SIG-M5 treated with dmso at 0.1 percent for 504 hours (cell line): ENCODE results near the gene ADGRD1.

Source experiments
- DNase-seq: peaks from one replicate; lab custom pipeline; 2025; ENCODE audit not compliant: unreplicated experiment; lab: John Stamatoyannopoulos, UW

The ADGRD1 gene

DNA sequence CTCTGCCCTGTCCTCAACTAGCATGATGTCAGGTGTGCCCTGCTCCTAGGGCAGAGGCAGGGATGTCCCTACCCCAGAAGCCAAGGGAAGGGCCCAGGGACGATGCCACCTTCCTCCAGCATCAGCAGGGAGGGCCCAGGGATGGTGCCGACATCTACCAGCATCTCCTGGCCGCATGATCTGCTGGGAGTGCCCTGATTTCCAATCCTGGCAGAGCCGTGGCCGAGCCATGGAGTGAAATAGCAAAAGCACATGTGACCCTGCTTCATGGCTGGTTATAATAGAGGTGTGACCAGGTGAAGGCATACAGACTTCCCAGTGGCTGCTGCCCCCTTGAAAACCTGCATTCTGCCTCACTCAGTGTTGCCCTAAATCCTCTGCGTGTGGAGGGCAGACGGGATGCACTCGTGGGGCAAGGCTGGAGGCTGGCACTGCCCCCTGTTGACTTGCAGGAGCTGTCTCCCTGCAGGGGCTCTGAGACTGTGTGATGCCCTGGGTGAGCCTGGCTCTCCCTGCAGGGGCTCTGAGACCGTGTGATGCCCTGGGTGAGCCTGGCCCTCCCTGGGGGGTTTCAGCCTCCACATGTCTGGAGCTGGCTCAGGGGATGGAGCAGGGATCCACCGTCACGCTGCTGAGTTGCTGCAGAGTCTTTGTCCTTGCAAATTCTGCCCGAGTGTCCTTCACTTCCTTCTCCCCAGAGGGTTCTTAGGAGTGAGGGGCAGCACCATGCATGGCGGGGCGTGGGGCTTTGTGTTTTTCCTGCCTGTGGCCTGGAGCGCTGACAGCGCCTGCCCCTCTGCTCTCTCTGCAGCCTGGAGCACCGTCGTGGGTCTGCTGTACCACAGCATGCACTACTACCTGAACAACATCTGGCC, 51.7 kb downstream of the ADGRD1 start:
- no peak for DNase-seq

DNA sequence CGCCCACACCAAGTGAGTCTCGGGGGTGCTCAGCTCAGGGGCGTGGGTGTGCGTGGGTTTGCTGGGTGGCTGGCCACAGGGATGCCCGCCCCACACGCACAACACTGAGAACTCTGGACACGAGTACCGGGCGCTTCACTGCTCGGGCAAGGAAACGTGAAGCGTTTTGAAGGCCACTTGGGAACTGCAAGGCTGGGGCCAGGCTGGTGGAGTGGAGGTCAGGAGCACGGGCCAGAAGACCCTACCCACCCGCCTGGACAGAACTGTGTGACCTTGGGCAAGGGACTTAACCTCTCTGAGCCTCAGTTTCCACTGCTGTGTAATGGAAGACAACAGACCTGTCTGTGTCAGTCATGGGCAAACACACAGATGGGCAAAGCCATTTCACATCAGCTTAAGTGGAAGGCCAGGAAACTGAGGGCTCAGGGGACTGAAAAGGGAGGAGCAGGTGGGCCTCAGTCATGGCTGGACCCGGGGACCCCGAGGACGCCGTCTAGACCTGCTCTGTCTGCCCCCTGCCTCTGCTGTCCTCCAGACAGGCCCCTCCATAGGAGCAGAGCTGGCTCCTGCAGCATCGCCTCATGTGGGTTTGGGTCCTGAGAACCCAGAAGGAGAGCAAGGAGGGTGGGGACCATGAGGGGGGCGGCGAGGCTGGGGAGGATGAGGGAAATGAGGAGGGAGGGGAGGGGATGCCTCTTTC, 52.5 kb downstream of the ADGRD1 start:
- DNase-seq, result no peak

DNA sequence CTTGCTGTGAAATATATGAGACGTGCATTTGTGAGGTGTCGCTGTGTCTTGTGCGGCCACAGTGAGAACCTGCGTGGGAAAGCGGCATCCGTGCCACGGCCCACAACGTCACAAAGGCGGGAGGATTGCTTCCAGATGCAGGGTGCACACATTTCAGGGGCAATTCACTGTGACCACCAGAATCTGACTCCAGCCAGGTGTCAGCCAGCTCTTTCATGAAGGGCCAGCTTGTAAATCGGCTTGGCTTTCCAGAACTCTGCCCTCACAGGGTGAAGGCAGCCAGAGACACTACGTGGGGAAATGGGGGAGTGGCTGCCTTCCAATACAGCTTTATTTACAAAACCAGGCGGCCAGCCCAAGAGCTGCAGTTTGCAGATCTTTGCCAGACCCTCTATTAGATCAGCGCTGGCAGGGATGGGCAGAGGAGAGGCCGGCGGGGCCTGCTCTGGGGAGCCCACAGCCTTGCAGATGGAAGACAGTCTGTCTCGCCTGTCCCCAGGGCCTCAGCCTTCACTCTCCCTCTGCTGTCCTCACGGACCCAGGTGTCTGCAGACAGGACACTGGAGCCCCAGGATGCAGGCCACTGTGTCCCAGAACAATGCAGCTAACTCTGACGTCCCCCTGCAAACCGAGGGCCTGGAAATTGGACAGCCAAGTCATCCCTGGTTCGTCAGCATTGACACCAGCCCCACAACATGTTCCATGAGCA, 53.5 kb downstream of the ADGRD1 start:
- no peak for DNase-seq

DNA sequence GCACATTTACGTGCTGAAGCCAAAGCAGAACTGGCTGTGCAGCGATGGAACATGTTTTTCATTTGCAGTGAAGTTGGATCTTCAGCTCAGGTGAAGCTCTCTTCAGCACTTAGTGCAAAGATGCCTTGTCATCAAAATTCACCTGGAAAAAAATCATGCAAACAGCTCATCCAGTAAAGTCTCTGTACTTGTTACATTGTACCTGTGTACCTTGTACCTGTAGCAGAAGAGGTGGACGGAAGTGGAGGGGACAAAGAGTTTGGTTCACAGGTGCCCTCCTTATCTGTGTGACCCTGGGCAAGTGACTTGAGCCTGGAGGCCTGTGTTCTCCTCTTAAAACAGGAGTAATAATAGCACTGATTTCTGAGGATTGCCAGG, 54.0 kb downstream of the ADGRD1 start:
- no peak for DNase-seq

DNA sequence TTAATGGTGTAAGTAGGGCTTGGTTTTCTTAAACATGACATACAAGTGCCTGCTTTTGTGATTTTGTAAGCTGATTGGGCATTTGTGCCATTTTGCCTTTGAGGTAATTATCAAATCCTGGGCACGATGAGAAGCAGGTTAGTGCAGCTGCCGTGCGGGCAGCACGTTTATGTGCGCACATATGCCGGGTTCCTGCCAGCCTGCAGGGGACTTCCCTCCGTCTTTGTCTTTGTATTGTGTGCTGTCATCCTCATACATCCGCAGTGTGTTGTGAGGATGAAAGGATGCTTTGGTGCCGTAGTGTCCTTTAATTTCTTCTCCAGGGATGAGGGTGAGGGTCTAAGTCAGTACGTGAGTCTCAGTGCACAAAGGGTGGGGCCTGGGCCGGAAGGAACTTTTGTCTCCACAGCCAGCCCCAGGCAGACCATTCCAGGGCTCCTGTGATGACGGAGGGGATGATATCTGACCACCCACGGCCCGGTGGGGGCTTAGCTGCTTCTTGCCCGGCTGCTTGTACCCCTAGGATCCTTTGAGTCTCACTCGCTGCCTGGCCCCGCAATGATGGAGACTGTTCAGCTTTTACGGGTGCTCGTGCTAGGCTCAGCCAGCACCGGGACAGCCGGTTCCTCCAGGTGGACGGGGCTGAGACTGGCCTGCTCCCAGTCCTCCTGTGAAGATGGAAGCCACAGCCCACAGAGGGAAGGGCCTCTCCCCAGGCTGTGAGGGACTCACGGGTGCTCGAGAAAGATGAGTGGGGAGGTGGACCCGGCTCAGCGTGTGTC, 54.6 kb downstream of the ADGRD1 start:
- no peak for DNase-seq

DNA sequence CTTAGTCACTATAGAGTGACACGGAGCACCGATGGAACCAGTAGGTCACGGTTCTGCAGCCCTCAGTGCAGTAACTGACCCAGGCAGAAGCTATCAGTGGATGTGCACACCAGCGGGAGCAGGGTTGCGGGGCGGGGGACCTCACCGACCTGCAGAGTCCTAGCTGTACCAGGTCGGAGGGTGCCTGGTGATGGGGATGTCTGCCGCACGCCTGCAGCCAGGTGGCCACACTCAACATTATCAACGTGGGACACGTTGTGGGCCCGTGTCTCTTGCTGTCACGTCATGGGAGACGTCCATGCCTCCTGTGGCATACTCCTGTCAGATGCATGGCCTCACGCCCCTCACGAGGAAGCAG, 55.2 kb downstream of the ADGRD1 start:
- no peak for DNase-seq

DNA sequence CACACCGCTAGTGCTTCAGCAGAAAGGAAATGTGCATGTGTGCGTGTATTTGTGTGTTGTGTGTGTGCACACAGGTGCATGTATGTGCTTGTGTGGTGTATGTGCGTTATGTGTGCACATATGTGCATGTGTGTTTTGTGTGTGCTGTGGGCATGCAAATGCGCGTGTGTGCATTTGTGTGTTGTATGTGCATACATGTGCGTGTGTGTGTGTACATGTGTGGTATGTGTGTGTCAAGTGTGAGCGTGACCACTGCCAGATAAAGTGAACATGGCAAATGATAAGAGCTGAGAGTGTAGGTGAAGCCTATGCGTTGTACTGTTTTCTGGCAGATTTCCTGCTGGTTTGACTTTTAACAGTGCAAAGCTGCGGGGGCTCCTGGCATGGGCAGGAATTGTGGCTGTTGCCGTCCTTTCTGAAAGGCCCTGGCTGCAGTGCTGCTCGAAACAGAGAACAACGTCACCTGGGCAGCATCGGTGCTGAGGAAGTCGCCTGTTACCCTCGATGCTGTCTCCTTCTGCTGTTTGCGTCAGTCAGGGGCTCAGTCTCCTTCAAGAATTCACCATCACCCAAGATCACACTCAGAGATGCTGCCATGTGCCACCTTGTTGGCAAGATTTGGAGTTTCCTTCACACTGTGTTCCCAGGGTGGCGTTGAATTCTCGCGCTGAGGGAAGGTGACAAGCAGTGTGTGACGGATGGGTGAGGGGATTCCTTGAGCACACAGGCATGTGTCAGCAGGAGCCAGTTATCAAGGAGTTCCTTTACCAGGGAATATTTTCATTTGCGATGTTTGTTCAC, 56.1 kb downstream of the ADGRD1 start:
- no peak for DNase-seq

DNA sequence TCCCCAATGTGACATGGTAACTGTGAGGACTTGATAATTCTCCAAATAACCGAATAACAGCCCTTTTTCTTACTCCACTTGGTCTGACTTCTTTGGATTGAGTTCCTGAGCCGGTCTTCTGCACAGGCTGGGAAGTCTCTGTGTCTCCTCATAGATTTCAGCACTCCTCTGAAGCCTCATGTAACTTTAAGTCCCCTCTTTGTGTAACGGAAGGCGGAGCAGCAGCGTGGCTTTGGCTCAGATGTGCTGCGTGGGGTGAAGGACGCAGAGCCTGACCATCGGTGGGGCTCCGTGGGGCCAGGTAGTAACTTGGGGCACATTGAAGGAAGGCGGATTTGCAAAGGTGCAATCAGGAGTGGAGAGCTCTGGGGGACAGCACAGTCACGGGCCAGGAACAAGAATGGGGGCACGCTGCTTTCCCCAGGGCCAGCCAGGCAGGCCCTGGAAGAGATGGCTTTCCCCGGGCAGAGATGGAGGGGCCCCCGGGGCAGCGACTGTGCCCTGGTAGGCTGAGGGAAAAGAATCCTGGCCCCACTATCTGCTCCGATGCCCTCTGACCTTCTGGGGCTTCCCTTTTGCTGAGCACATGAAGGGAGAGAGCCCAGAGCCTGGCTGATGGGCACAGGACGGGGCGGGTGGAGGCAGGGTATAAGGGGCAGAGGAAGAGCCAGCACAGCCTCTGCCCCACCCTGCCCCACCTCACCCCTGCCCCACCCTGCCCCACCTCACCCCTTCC, 56.9 kb downstream of the ADGRD1 start:
- DNase-seq, result no peak

DNA sequence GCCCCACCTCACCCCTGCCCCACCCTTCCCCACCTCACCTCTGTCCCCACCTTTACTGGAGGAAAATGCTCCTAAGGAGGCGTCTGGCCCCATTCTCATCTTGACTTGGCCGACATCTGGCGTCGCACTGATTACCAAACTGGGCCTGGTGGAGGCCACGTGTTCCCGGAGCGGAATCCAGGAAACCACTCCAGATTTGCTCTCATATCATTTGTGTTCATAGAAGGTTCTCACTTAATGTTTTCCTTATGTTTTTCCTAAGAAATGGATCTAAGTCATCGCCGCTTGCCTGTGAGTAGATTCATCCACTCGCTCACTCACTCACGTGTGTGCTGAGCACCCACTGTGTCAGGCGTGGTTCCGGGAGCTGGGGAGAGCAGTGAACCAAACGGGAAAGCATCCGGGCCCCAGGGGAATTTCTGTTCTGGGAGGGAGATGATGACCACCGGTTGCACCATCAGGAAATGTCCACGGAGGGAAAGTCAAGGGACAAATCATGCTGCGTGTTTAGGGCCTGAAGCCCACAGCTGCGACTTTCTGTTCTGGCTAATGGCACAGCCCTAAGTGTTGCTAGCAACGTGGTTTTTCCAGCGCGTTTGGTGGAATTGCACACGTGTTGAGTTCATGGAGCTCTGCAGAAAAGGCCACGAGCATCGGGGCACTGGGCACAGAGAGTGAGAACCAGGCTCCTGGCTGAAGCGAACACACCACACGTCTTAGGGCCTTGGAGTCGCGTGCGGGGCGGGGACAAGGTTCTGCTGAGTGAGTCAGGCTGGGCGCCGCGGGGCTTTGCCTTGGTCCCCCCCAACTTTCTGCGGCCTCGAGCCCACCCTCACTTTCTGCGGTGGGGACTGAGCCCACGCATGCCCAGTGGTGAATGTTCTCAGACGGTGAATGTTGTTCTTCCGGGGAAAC, 57.7 kb downstream of the ADGRD1 start:
- no peak for DNase-seq

DNA sequence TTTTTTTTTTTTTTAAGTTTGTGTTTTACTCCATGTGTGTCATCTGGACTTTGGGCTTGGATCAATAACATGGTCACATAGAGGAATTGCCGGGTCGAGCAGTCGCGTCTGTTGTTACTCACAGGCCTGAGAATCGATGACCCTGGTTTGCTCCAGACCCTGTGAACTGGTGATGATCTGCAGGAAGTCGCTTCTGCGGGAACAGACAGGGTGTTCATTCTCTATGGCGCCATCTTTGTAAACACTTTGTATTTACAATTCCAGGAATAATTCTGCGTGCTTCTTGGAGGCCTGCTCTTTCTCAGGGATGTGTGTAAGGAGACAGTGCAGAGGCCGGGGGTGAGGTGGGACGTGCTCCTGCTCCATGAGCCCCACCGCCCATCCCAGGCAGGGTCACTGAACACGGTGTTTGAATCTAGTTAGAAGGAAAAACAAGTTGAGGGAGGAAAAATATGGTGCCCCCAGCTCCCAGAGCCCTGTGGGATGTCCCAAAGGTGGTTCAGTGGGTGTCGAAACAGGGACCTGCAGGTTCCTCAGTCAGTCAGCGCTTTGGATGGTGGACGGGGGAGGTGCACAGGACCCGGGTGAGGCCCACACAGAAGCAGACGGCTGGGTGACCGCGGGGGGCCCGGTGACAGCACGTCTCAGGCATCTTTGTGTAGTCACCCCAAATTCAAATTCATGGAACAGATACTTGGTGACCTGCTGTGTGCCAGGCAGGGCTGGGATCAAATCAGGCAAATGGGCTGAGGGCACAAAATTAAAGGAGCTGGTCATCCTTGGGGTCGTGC, 58.8 kb downstream of the ADGRD1 start:
- no peak for DNase-seq

DNA sequence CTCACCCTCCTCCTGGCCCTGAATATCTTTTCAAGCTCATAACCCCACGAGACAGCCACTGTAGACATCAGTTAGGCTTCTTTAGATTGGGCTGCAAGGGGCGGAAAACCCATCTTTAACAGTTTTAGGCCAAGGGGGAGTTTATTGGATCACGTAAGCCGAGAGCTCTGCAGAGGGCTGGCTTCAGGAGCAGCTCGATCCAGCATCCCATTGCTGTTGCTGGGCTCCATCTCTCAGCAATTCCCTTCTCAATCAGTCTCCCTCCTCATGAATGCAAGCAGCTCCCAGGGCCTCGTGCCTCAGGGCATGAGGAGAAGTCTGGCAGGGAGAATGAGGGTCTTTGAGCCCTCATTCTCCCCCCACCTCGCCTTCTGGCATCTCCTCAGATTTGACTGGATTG, 59.4 kb downstream of the ADGRD1 start:
- no peak for DNase-seq

DNA sequence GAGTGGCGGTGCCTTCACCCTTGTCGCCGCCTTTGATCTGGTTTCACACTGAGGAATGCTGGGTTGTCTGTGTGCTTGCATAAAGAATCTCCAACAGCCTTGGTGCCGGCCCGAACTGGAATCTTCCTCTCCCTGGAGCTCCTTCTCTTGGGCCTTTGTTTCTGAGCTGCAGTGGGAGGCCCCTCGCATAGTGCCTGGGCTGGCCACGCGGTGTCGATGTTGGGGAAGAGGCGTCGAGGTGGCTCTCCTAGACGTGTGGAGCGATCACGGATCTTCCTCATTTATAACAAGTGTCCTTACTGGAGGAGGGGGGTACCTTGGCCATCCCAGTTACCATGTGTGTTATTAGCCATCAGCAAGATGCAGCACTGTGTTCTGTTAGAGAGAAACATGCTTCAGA, 60.6 kb downstream of the ADGRD1 start:
- DNase-seq, result no peak

DNA sequence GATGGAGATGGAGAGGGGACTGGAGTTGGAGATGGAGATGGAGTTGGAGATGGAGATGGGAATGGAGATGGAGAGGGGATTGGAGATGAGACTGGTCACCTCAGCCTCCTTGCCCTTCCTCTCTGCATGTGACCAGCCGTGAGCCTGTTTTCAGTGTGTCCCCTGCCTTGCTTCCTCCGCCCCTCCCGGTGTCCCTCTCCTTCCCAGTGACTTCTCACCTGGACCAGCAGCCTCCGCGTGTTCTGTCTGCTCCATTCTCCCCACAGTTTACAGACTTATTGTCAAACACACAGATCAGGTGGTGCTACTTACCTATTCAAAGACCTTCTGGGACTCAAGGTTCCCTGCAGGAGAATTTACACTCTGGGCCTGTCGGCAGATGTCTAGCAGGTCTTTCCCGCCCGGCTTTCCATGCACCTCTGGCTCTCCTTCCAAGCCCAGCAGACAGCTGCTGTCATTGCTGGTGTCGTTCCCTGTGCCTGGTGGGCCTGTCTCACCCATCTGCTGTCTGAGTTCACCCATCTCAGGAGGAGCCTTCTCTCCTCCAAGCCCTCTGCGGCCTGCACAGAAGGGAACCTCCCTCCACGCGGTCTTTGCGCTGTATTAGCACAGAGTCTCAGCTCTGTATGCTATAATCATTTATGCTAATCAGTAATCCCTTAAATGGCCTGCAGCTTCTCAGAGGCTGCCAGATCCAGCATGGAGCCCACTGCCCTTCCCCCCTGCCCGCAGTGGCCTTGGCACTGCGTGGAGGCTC, 62.1 kb downstream of the ADGRD1 start:
- DNase-seq, result no peak

DNA sequence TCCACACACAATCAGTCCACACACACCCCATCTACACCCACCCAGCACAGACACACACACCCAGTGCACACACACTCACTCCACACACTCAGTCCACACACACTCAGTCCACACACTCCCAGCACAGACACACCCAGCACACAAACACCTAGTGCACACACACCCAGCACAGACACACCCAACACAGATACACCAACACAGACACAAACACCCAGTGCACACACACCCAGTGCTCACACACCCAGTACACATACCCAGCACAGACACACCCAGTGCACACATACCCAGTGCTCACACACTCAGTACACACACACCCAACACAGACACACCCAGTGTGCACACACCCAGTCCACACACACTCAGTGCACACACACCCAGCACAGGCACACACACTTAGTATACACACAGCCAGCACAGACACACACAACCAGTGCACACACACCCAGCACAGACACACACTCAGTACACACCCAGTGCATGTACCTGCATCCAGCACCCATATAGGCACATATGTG, 63.8 kb downstream of the ADGRD1 start:
- no peak for DNase-seq

DNA sequence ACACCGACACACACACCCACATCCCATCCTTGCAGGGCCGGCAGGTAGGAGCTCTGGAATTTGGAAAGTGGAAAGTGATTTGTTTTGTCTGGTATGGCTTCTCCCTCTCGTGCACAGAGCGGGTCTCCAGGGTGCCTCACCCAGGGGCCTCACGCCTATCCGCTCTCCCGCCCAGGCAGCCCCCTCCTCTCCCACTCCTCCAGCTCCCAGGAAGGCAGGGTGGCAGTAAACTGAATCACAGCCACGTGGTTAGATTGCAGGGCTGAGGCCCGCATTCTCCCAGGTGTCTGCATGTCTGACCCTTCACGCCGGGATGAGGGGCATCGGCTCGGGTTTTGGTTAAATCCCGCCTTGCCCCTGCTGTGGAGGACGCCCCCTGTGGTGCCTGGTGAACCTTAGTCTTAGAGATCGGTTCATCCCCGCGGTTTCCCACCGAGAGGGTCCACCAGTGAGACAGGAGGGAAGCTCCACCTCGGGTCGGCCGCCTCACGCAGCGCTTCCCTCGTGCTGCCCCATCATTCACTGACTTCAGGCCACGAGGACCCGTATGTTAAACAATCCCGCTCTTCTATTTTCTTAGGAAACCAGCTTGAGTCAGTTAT, 64.4 kb downstream of the ADGRD1 start:
- no peak for DNase-seq

DNA sequence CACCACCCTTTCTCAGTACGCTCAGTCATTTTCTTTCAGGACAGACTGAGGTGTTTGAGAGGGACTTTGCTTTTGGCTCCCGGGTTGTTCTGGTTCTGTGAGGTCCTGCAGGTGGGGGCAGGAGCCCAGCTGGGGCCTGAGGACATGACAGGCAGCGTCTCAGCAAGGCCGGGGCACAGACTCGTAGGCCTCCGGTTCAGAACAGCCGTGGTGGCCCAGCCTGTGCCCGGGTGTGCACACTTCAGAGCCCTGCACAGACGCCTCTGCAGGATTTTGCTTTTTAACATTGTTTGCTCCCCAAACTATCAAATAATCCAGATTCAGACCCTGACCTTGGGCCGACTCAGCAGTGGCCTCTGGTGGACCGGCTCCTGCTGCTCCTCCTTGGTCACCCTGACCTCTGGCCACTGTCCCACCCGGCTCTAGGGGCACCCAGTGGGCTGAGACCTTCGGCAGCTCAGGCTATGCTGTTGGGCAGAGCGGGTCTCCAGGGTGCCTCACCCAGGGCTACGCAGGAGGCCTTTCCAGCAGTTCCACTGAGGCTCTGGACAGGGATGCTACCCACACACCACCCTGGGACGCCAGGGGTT, 65.2 kb downstream of the ADGRD1 start:
- DNase-seq, result no peak
